Trophoblast cell (in vitro differentiated cells and primary cell): ENCODE measurements around the gene EPB41L2.

Experiments
- DNase-seq, 2 donors: peaks; one replicate each; pipeline ENCODE4 v3.0.0-alpha.2; 2016
- H2AFZ ChIP-seq: 2 replicates; pipeline ENCODE4 v1.6.1; 2013; ENCODE audit warnings: low read length, moderate library complexity, mild to moderate bottlenecking; ENCODE audit not compliant: insufficient read depth, poor library complexity
- H2AK5ac ChIP-seq: 2 replicates; pipeline ENCODE4 v1.6.1; 2013; ENCODE audit warnings: mild to moderate bottlenecking, low read length
- H2BK120ac ChIP-seq: 2 replicates; pipeline ENCODE4 v1.6.1; 2013; ENCODE audit warnings: low read length, mild to moderate bottlenecking, moderate library complexity; ENCODE audit not compliant: insufficient read depth, poor library complexity
- H2BK12ac ChIP-seq: 2 replicates; pipeline ENCODE4 v1.6.1; 2013; ENCODE audit warnings: mild to moderate bottlenecking, low read length, moderate library complexity
- H2BK5ac ChIP-seq: 2 replicates; pipeline ENCODE4 v1.6.1; 2013; ENCODE audit warnings: low read length, low read depth, moderate library complexity, mild to moderate bottlenecking; ENCODE audit not compliant: poor library complexity
- H3K14ac ChIP-seq: 2 replicates; pipeline ENCODE4 v1.6.1; 2013; ENCODE audit warnings: mild to moderate bottlenecking, low read length
- H3K18ac ChIP-seq: 2 replicates; pipeline ENCODE4 v1.6.1; 2013; ENCODE audit warnings: mild to moderate bottlenecking, low read length
- H3K23ac ChIP-seq: 2 replicates; pipeline ENCODE4 v1.6.1; 2013; ENCODE audit warnings: low read length
- H3K27ac ChIP-seq: 2 replicates; pipeline ENCODE4 v1.5.1; 2013; ENCODE audit warnings: low read depth, mild to moderate bottlenecking, inconsistent platforms, low read length, moderate library complexity
- H3K27me3 ChIP-seq: 2 replicates; pipeline ENCODE4 v1.6.1; 2013; ENCODE audit warnings: inconsistent platforms, mild to moderate bottlenecking, low read length, moderate library complexity; ENCODE audit not compliant: insufficient read depth
- H3K36me3 ChIP-seq, 2 experiments: 1 replicate in 1 of 2; 2 replicates in 1 of 2; pipeline ENCODE4 v1.6.1; 2013; ENCODE audit warnings: low read length in 2 of 2, mild to moderate bottlenecking in 2 of 2, moderate library complexity in 1 of 2; ENCODE audit not compliant: insufficient read depth in 2 of 2, control insufficient read depth in 1 of 2
- H3K4ac ChIP-seq: 2 replicates; pipeline ENCODE4 v1.6.1; 2013; ENCODE audit warnings: low read depth, mild to moderate bottlenecking, low read length, moderate library complexity
- H3K4me1 ChIP-seq, 2 experiments: 1 replicate in 1 of 2; 2 replicates in 1 of 2; pipeline ENCODE4 v1.6.1; 2013; ENCODE audit warnings: low read length in 2 of 2, mild to moderate bottlenecking in 2 of 2, moderate library complexity in 1 of 2; ENCODE audit not compliant: insufficient read depth in 2 of 2, control insufficient read depth in 1 of 2
- H3K4me2 ChIP-seq: 2 replicates; pipeline ENCODE4 v1.6.1; 2013; ENCODE audit warnings: inconsistent platforms, mild to moderate bottlenecking, low read length, moderate library complexity
- H3K4me3 ChIP-seq: 2 replicates; pipeline ENCODE4 v1.5.1; 2013; ENCODE audit warnings: mild to moderate bottlenecking, low read depth, low read length, inconsistent platforms
- H3K79me1 ChIP-seq: one replicate; pipeline ENCODE4 v1.6.1; 2013; ENCODE audit warnings: low read length
- H3K79me2 ChIP-seq: 2 replicates; pipeline ENCODE4 v1.6.1; 2013; ENCODE audit warnings: low read length, mild to moderate bottlenecking; ENCODE audit not compliant: control insufficient read depth, insufficient read depth, poor library complexity
- H3K9ac ChIP-seq: 2 replicates; pipeline ENCODE4 v1.6.1; 2013; ENCODE audit warnings: mild to moderate bottlenecking, low read length
- H3K9me3 ChIP-seq: 2 replicates; pipeline ENCODE4 v1.6.1; 2013; ENCODE audit warnings: low read depth, mild to moderate bottlenecking, control low read depth, inconsistent platforms, low read length; ENCODE audit not compliant: insufficient read depth
- H4K12ac ChIP-seq: 2 replicates; pipeline ENCODE4 v1.6.1; 2013; ENCODE audit warnings: low read depth, mild to moderate bottlenecking, low read length, moderate library complexity
- H4K8ac ChIP-seq: 2 replicates; pipeline ENCODE4 v1.6.1; 2013; ENCODE audit warnings: low read depth, mild to moderate bottlenecking, low read length, moderate library complexity
- H4K91ac ChIP-seq: one replicate; pipeline ENCODE4 v1.6.1; 2013; ENCODE audit warnings: low read depth, mild to moderate bottlenecking, low read length, moderate library complexity
- WGBS: extraction: QIAGEN DNeasy Blood & Tissue Kit; methylation state at CpG from one replicate; pipeline ENCODE4 v1.1.7; 2013; ENCODE audit warnings: missing lambda C conversion rate; ENCODE audit not compliant: insufficient read length, insufficient coverage; ENCODE audit errors: extremely low coverage; 5-methylcytosine and 5-hydroxymethylcytosine counted together

EPB41L2 gene

GRCh38 chr6:130928158-130928912 is 134.7 kb downstream of the EPB41L2 start:
- no peak overlapping the region for H3K23ac ChIP-seq
- no CpG with 5 or more reads among the region's 6 CpGs for WGBS
- H2BK12ac ChIP-seq: no peak overlapping the region
- H2AFZ ChIP-seq: no peak overlapping the region
- no peaks in the 10 kb centered on the region for H3K79me1 ChIP-seq
- H2BK120ac ChIP-seq: no peak overlapping the region
- H3K27me3 ChIP-seq: no peaks in the 10 kb centered on the region
- peak in 1 of 2 donors; percentile 5 for DNase-seq
- H3K4me2 ChIP-seq: no peak overlapping the region
- no peaks in the 10 kb centered on the region for H3K36me3 ChIP-seq
- H2BK5ac ChIP-seq: no peak overlapping the region
- H3K79me2 ChIP-seq: no peaks in the 10 kb centered on the region
- H3K9me3 ChIP-seq: no peaks in the 10 kb centered on the region
- no peak overlapping the region for H3K4me3 ChIP-seq
- no peak overlapping the region for H3K14ac ChIP-seq
- no peak overlapping the region for H3K9ac ChIP-seq
- no peak overlapping the region for H2AK5ac ChIP-seq
- H4K12ac ChIP-seq: no peak overlapping the region
- H4K8ac ChIP-seq: no peak overlapping the region
- no peak overlapping the region for H4K91ac ChIP-seq
- H3K27ac ChIP-seq: no peak overlapping the region
- H3K4ac ChIP-seq: no peak overlapping the region
- no peak overlapping the region for H3K18ac ChIP-seq
- H3K4me1 ChIP-seq: peaks cover 0 to 2% of the 10 kb centered on the region in 2 experiments

- H2BK5ac ChIP-seq: no peak overlapping the region
- H2BK12ac ChIP-seq: no peak overlapping the region
- no peaks in the 10 kb centered on the region for H3K79me2 ChIP-seq
- H3K4me1 ChIP-seq: peaks cover 0 to 2% of the 10 kb centered on the region in 2 experiments
- H3K4ac ChIP-seq: no peak overlapping the region
- no peak overlapping the region for H3K27ac ChIP-seq
- WGBS: no CpG with 5 or more reads among the region's 2 CpGs
- no peak overlapping the region for H3K4me3 ChIP-seq
- H3K36me3 ChIP-seq: no peaks in the 10 kb centered on the region
- no peak overlapping the region for H3K9ac ChIP-seq
- no peak for DNase-seq
- no peaks in the 10 kb centered on the region for H3K9me3 ChIP-seq
- H3K18ac ChIP-seq: no peak overlapping the region
- H4K8ac ChIP-seq: no peak overlapping the region
- H4K91ac ChIP-seq: no peak overlapping the region
- H3K4me2 ChIP-seq: no peak overlapping the region
- no peaks in the 10 kb centered on the region for H3K27me3 ChIP-seq
- no peak overlapping the region for H2AK5ac ChIP-seq
- H4K12ac ChIP-seq: no peak overlapping the region
- H2BK120ac ChIP-seq: no peak overlapping the region
- H3K14ac ChIP-seq: no peak overlapping the region
- no peaks in the 10 kb centered on the region for H3K79me1 ChIP-seq
- no peak overlapping the region for H2AFZ ChIP-seq
- H3K23ac ChIP-seq: no peak overlapping the region
Measured at GRCh38 chr6:130927305-130927704, 135.7 kb downstream of the EPB41L2 start.

- Histone ChIP-seq H2AFZ (no peak overlapping the region), H3K36me3 (no peaks in the 10 kb centered on the region), H3K27me3 (no peaks in the 10 kb centered on the region), H4K8ac (no peak overlapping the region), H3K79me2 (no peaks in the 10 kb centered on the region), H2BK12ac (no peak overlapping the region), H2BK5ac (no peak overlapping the region), H4K12ac (no peak overlapping the region), H4K91ac (no peak overlapping the region), H2AK5ac (no peak overlapping the region), H3K4me3 (no peak overlapping the region), H3K79me1 (no peaks in the 10 kb centered on the region), H3K23ac (no peak overlapping the region), H3K4me2 (no peak overlapping the region), H3K4ac (no peak overlapping the region), H3K9me3 (no peaks in the 10 kb centered on the region), H3K18ac (no peak overlapping the region), H2BK120ac (no peak overlapping the region), H3K14ac (no peak overlapping the region), H3K4me1 (peaks cover 0 to 2% of the 10 kb centered on the region in 2 experiments), H3K27ac (no peak overlapping the region), H3K9ac (no peak overlapping the region)
- DNase-seq: no peak
- no CpG with 5 or more reads among the region's 1 CpG for WGBS
Measured at GRCh38 chr6:130923350-130923749, 139.7 kb downstream of the EPB41L2 start.

- no peak overlapping the region for H3K23ac ChIP-seq
- H3K18ac ChIP-seq: no peak overlapping the region
- no peak overlapping the region for H3K27ac ChIP-seq
- no peak overlapping the region for H3K14ac ChIP-seq
- H3K4me3 ChIP-seq: no peak overlapping the region
- H4K12ac ChIP-seq: no peak overlapping the region
- no peak overlapping the region for H2AFZ ChIP-seq
- no peak overlapping the region for H2BK120ac ChIP-seq
- H3K4ac ChIP-seq: no peak overlapping the region
- H2BK5ac ChIP-seq: no peak overlapping the region
- no peak overlapping the region for H2AK5ac ChIP-seq
- no peaks in the 10 kb centered on the region for H3K36me3 ChIP-seq
- H3K9me3 ChIP-seq: no peaks in the 10 kb centered on the region
- WGBS: no CpG with 5 or more reads among the region's 3 CpGs
- H3K27me3 ChIP-seq: no peaks in the 10 kb centered on the region
- H4K8ac ChIP-seq: no peak overlapping the region
- H3K79me2 ChIP-seq: no peaks in the 10 kb centered on the region
- no peak for DNase-seq
- H2BK12ac ChIP-seq: no peak overlapping the region
- H3K9ac ChIP-seq: no peak overlapping the region
- H4K91ac ChIP-seq: no peak overlapping the region
- no peaks in the 10 kb centered on the region for H3K79me1 ChIP-seq
- peaks cover 0 to 2% of the 10 kb centered on the region in 2 experiments for H3K4me1 ChIP-seq
- H3K4me2 ChIP-seq: no peak overlapping the region
Measured at GRCh38 chr6:130922922-130923321, 140.1 kb downstream of the EPB41L2 start.
